OCI-LY3 (cell line): ENCODE results near the gene GRIK5.

Experiments
- H2AFZ ChIP-seq: fragments of 200-600, 300-600 bp; shearing (Covaris generic); 2 replicates; pipeline ENCODE4 v1.6.0; 2014; ENCODE audit warnings: antibody characterized with exemption, low read depth, low read length
- H3K27ac ChIP-seq: fragments of 200-600, 300-600 bp; sonication (generic); 2 replicates; pipeline ENCODE4 v1.5.1; 2014; ENCODE audit warnings: mild to moderate bottlenecking, low read length, moderate library complexity, mixed read lengths
- H3K27me3 ChIP-seq: fragments of 200-600, 300-600 bp; sonication (generic); 2 replicates; pipeline ENCODE4 v1.6.1; 2014; ENCODE audit warnings: low read depth, low read length, mixed read lengths
- H3K36me3 ChIP-seq: fragments of 200-600, 300-600 bp; sonication (generic); replicated peaks from 2 replicates; pipeline ENCODE3; 2014; ENCODE audit warnings: low read depth, low read length, mixed read lengths
- H3K4me1 ChIP-seq: fragments of 300-600, 200-600 bp; sonication (generic); 2 replicates; pipeline ENCODE4 v1.6.1; 2014; ENCODE audit warnings: low read length, mixed read lengths
- H3K4me2 ChIP-seq: fragments of 200-600, 300-600 bp; sonication (generic); 2 replicates; pipeline ENCODE4 v1.6.1; 2014; ENCODE audit warnings: low read length, mixed read lengths
- H3K4me3 ChIP-seq: fragments of 300-600, 200-600 bp; sonication (generic); 2 replicates; pipeline ENCODE4 v1.5.1; 2014; ENCODE audit warnings: antibody characterized with exemption, mild to moderate bottlenecking, low read length, moderate library complexity
- H3K79me2 ChIP-seq: fragments of 300-600, 200-600 bp; shearing (Covaris generic); 2 replicates; pipeline ENCODE4 v1.6.1; 2014; ENCODE audit warnings: mild to moderate bottlenecking, low read length, mixed read lengths
- H3K9ac ChIP-seq: fragments of 300-600, 200-600 bp; shearing (Covaris generic); 2 replicates; pipeline ENCODE4 v1.6.0; 2014; ENCODE audit warnings: mild to moderate bottlenecking, low read length, moderate library complexity
- H3K9me3 ChIP-seq: fragments of 200-600, 300-600 bp; shearing (Covaris generic); 2 replicates; pipeline ENCODE4 v1.6.1; 2014; ENCODE audit warnings: low read length, mixed read lengths; ENCODE audit not compliant: insufficient read depth
- H4K20me1 ChIP-seq: fragments of 200-600, 300-600 bp; sonication (generic); 2 replicates; pipeline ENCODE4 v1.6.1; 2016; ENCODE audit warnings: low read length, mixed read lengths; ENCODE audit not compliant: insufficient read depth
- EZH2phosphoT487 ChIP-seq: fragments of 200-600 bp; shearing (Covaris generic); IDR thresholded peaks from 2 replicates; pipeline ENCODE4 v1.6.1; 2018; ENCODE audit warnings: antibody characterized with exemption, mixed run types, low read depth
- TF ChIP-seq, protein P1 (sequence below): fragments of 200-600, 300-600 bp; sonication (generic); IDR thresholded peaks from 2 replicates; pipeline ENCODE4 v1.5.1; 2014; ENCODE audit warnings: antibody characterized with exemption, low read length, low read depth

Gene GRIK5

DNA sequence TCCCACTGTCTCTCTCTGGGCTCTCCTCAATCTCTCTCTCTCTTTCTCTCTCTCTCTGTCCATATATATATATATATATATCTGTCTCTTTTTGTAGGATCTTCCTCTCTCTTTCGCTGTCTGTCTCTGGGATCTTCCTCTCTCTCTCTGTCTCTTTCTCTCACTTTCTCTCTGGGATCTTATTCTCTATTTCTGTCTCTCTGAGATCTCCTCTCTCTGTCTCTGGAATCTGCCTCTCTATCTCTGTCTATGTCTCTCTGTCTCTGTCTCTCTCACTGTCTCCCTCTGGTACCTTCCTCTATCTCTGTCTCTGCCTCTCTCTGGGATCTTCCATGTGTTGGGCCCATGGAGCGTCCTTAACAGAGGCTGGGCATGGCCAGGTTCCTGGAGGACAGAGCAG, 79.4 kb downstream of the GRIK5 start:
- no peak overlapping the region for H3K4me2 ChIP-seq
- no peak overlapping the region for H3K9ac ChIP-seq
- H3K9me3 ChIP-seq, result no peaks in the 10 kb centered on the region
- H3K4me1 ChIP-seq, result peaks cover 9% of the 10 kb centered on the region; the same call in 1 of the 2 replicates
- H2AFZ ChIP-seq, result no peak overlapping the region
- no peaks in the 10 kb centered on the region for H3K27me3 ChIP-seq
- H3K79me2 ChIP-seq, result no peaks in the 10 kb centered on the region
- H3K36me3 ChIP-seq, result no peaks in the 10 kb centered on the region
- H3K27ac ChIP-seq, result no peak overlapping the region
- H4K20me1 ChIP-seq, result peaks cover 3% of the 10 kb centered on the region; the same call in 1 of the 2 replicates
- no peak for TF ChIP-seq EZH2phosphoT487
- TF ChIP-seq, protein P1, sequence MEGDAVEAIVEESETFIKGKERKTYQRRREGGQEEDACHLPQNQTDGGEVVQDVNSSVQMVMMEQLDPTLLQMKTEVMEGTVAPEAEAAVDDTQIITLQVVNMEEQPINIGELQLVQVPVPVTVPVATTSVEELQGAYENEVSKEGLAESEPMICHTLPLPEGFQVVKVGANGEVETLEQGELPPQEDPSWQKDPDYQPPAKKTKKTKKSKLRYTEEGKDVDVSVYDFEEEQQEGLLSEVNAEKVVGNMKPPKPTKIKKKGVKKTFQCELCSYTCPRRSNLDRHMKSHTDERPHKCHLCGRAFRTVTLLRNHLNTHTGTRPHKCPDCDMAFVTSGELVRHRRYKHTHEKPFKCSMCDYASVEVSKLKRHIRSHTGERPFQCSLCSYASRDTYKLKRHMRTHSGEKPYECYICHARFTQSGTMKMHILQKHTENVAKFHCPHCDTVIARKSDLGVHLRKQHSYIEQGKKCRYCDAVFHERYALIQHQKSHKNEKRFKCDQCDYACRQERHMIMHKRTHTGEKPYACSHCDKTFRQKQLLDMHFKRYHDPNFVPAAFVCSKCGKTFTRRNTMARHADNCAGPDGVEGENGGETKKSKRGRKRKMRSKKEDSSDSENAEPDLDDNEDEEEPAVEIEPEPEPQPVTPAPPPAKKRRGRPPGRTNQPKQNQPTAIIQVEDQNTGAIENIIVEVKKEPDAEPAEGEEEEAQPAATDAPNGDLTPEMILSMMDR, result no peak
- H3K4me3 ChIP-seq, result no peak overlapping the region

DNA sequence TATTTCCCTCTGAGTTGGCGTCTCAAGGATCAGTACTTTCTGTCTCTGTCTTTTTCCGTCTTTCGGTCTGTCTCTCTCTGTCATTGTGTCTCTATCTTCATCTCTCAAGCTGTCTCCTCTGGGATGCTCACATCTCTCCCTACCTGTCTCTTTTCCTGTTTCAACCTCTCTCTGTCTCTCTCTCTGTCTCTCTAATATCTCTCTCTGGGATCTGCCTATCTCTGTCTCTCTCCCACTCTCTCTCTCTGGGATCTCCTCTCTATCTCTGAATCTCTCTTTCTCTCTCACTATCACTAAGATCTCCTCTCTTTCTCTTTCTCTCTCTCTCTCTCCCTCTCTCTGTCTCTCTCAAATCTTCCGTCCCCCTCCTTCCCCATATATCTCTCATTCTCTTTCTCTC, 80.0 kb downstream of the GRIK5 start:
- TF ChIP-seq EZH2phosphoT487, result no peak
- TF ChIP-seq, protein P1, result no peak
- H3K27ac ChIP-seq, result no peak overlapping the region
- no peak overlapping the region for H3K4me3 ChIP-seq
- no peaks in the 10 kb centered on the region for H3K27me3 ChIP-seq
- H3K36me3 ChIP-seq, result no peaks in the 10 kb centered on the region
- no peak overlapping the region for H2AFZ ChIP-seq
- no peaks in the 10 kb centered on the region; the same call in 1 of the 2 replicates for H4K20me1 ChIP-seq
- H3K4me1 ChIP-seq, result peaks cover 9% of the 10 kb centered on the region; the same call in 1 of the 2 replicates
- no peak overlapping the region for H3K4me2 ChIP-seq
- H3K79me2 ChIP-seq, result no peaks in the 10 kb centered on the region
- no peak overlapping the region for H3K9ac ChIP-seq
- H3K9me3 ChIP-seq, result no peaks in the 10 kb centered on the region

DNA sequence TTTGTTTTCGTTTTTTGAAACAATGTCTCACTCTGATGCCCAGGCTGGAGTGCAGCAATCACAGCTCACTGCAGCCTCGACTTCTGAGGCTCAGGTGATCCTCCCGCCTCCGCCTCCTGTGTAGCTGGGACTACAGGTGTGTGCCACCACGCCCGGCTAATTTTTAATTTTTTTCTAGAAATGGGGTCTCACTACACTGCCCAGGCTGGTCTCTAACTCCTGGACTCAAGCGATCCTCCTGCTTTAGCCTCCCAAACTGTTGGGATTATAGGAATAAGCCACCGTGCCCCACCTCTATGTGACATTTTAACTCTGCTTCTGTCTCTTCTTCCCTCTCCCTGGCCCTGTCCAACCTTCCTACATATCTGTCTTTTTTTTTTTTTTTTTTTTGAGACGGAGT, 81.1 kb downstream of the GRIK5 start:
- no peak overlapping the region for H3K9ac ChIP-seq
- no peak overlapping the region for H3K4me3 ChIP-seq
- no peaks in the 10 kb centered on the region for H3K79me2 ChIP-seq
- TF ChIP-seq, protein P1, result no peak
- no peak for TF ChIP-seq EZH2phosphoT487
- no peak overlapping the region for H3K4me2 ChIP-seq
- H3K27ac ChIP-seq, result no peak overlapping the region
- peaks cover 6% of the 10 kb centered on the region; the same call in 1 of the 2 replicates for H3K4me1 ChIP-seq
- H2AFZ ChIP-seq, result no peak overlapping the region
- H3K27me3 ChIP-seq, result no peaks in the 10 kb centered on the region
- H3K36me3 ChIP-seq, result no peaks in the 10 kb centered on the region
- H3K9me3 ChIP-seq, result no peaks in the 10 kb centered on the region
- H4K20me1 ChIP-seq, result no peaks in the 10 kb centered on the region

DNA sequence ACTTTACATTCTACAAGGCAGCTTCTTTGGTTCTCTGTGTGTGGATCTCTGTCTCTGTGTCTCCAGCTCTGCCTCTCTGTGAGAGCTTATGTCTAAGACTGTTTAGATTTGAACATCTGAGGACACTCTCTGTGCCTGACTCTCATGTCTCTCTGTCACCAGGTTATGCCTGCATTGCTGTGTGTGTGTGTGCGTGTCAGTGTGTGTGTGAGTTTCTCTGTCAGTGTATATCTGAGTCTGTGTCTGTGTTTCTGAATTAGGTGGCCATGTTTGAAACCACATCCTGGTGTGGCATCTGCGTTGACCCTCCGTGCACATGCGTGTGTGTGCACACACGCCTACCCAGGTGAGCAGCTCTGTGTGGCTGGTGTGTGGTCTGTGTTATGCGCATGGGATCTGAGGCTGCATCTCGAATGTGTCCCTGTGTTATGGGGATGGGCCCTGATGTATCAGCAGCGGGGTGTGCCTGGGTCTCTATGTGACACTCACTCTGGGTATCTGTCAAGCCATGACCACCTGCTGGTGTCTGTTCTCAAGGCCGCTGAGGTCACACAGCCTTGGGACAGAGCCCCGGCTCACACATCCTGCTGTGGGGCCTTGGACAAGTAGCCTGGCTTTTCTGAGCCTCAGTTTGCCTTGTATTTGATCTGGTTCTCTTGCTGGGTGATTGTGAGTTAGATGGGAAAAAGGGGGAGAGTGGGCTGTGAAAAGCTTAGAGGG, 82.7 kb downstream of the GRIK5 start:
- H3K9me3 ChIP-seq, result no peaks in the 10 kb centered on the region
- H3K4me2 ChIP-seq, result no peak overlapping the region
- no peak overlapping the region for H3K9ac ChIP-seq
- no peaks in the 10 kb centered on the region for H3K27me3 ChIP-seq
- no peaks in the 10 kb centered on the region for H3K79me2 ChIP-seq
- no peaks in the 10 kb centered on the region for H3K4me1 ChIP-seq
- H4K20me1 ChIP-seq, result no peaks in the 10 kb centered on the region
- TF ChIP-seq, protein P1, result no peak
- no peak for TF ChIP-seq EZH2phosphoT487
- no peaks in the 10 kb centered on the region for H3K36me3 ChIP-seq
- no peak overlapping the region for H3K27ac ChIP-seq
- H2AFZ ChIP-seq, result no peak overlapping the region
- no peak overlapping the region for H3K4me3 ChIP-seq
